ENCODE results near the gene LRRC41.
"Not testable (repeated sequence)": the region's sequence is repeated elsewhere in the genome, so short reads cannot be mapped to it uniquely, and the experiment has no call there.

The LRRC41 gene

GRCh38 chr1:46303038-46303871, at the start of gene LRRC41, which contains the start of gene UQCRH:
TSS of gene LRRC41 (minus strand) at chr1:46303616. CDS start at chr1:46303322, 294 bp downstream.
TSS of gene UQCRH (plus strand) at chr1:46303698. CDS start at chr1:46303767, 69 bp downstream.
- in situ Hi-C loops (cut with MboI; ENCODE audit: low sequenced_read_pairs) = no loop called here

- in situ Hi-C loops (cut with MboI; ENCODE audit: low sequenced_read_pairs) = no loop called here
These were observed 48.9 kb upstream of the LRRC41 start for GRCh38 chr1:46352363-46352762.

GRCh38 chr1:46345281-46345680, 41.9 kb upstream of the LRRC41 start:
- in situ Hi-C loops (cut with MboI; ENCODE audit: low sequenced_read_pairs) = no loop called here

- in situ Hi-C loops (cut with MboI; ENCODE audit: low sequenced_read_pairs) = no loop called here
These were observed 41.1 kb upstream of the LRRC41 start for GRCh38 chr1:46344481-46344880.

GRCh38 chr1:46343705-46344104, 40.3 kb upstream of the LRRC41 start:
- in situ Hi-C loops (cut with MboI; ENCODE audit: low sequenced_read_pairs) = no loop called here

- in situ Hi-C loops (cut with MboI; ENCODE audit: low sequenced_read_pairs) = no loop called here
These were observed 39.9 kb upstream of the LRRC41 start for GRCh38 chr1:46343351-46343695.

GRCh38 chr1:46342677-46343350, 39.4 kb upstream of the LRRC41 start:
- in situ Hi-C loops (cut with MboI; ENCODE audit: low sequenced_read_pairs) = no loop called here

- in situ Hi-C loops (cut with MboI; ENCODE audit: low sequenced_read_pairs) = no loop called here
These were observed 38.8 kb upstream of the LRRC41 start for GRCh38 chr1:46342084-46342656.

- in situ Hi-C loops (cut with MboI; ENCODE audit: low sequenced_read_pairs) = no loop called here
These were observed 38.0 kb upstream of the LRRC41 start for GRCh38 chr1:46341222-46342083.

- in situ Hi-C loops (cut with MboI; ENCODE audit: low sequenced_read_pairs) = no loop called here
These were observed 37.2 kb upstream of the LRRC41 start, which contains the start of gene NSUN4 for GRCh38 chr1:46340404-46341221. TSS of gene NSUN4 (plus strand) at chr1:46340807. CDS start at chr1:46340827, 20 bp downstream.

- in situ Hi-C loops (cut with MboI; ENCODE audit: low sequenced_read_pairs) = not testable (repeated sequence)
These were observed 34.0 kb upstream of the LRRC41 start for GRCh38 chr1:46337409-46337808.

- in situ Hi-C loops (cut with MboI; ENCODE audit: low sequenced_read_pairs) = no loop called here
These were observed 31.7 kb upstream of the LRRC41 start for GRCh38 chr1:46335081-46335480.

GRCh38 chr1:46334030-46334384, 30.6 kb upstream of the LRRC41 start:
- in situ Hi-C loops (cut with MboI; ENCODE audit: low sequenced_read_pairs) = no loop called here

GRCh38 chr1:46333300-46334029, 30.0 kb upstream of the LRRC41 start:
- in situ Hi-C loops (cut with MboI; ENCODE audit: low sequenced_read_pairs) = no loop called here

- in situ Hi-C loops (cut with MboI; ENCODE audit: low sequenced_read_pairs) = not testable (repeated sequence)
These were observed 28.5 kb upstream of the LRRC41 start for GRCh38 chr1:46331786-46332540.

- in situ Hi-C loops (cut with MboI; ENCODE audit: low sequenced_read_pairs) = not testable (repeated sequence)
These were observed 27.0 kb upstream of the LRRC41 start for GRCh38 chr1:46330381-46330780.

- in situ Hi-C loops (cut with MboI; ENCODE audit: low sequenced_read_pairs) = not testable (repeated sequence)
These were observed 26.4 kb upstream of the LRRC41 start for GRCh38 chr1:46329807-46330206.

- in situ Hi-C loops (cut with MboI; ENCODE audit: low sequenced_read_pairs) = not testable (repeated sequence)
These were observed 24.8 kb upstream of the LRRC41 start for GRCh38 chr1:46328182-46328581.

All from hTERT RPE-1 (cell line).